NT2/D1 (cell line): ENCODE results near the gene ATP1A4.

ENCODE experiments used
- DNase-seq: peaks from one replicate; pipeline ENCODE4 v3.0.0-alpha.2; 2011; ENCODE audit warnings: low read depth, low spot score
- H3K27me3 ChIP-seq: 2 replicates; pipeline ENCODE4 v1.6.0; 2011; ENCODE audit warnings: mild to moderate bottlenecking; ENCODE audit not compliant: insufficient read length, insufficient read depth
- H3K36me3 ChIP-seq: 2 replicates; pipeline ENCODE4 v1.6.1; 2011; ENCODE audit warnings: mild to moderate bottlenecking, low read length, mixed read lengths; ENCODE audit not compliant: insufficient read depth, insufficient read length
- H3K4me1 ChIP-seq: 2 replicates; pipeline ENCODE4 v1.5.1; 2011; ENCODE audit not compliant: insufficient read depth, insufficient read length
- H3K4me3 ChIP-seq: 2 replicates; pipeline ENCODE4 v1.5.1; 2011; ENCODE audit warnings: low read depth; ENCODE audit not compliant: insufficient read length
- H3K9ac ChIP-seq: 2 replicates; pipeline ENCODE4 v1.6.0; 2011; ENCODE audit warnings: low read depth; ENCODE audit not compliant: insufficient read length
- H3K9me3 ChIP-seq: 2 replicates; pipeline ENCODE4 v1.5.1; 2011; ENCODE audit warnings: mild to moderate bottlenecking, low read length; ENCODE audit not compliant: insufficient read depth
- SUZ12 ChIP-seq: IDR thresholded peaks from 2 replicates; pipeline ENCODE4 v1.6.1; 2011; ENCODE audit not compliant: insufficient read length, insufficient read depth; ENCODE audit errors: extremely low read depth
- YY1 ChIP-seq: IDR thresholded peaks from 2 replicates; pipeline ENCODE4 v1.6.1; 2011; ENCODE audit not compliant: insufficient read length, insufficient read depth
- ZNF274 ChIP-seq: IDR thresholded peaks from 2 replicates; pipeline ENCODE4 v1.6.1; 2011; ENCODE audit warnings: mild to moderate bottlenecking, low read depth, low read length

Gene ATP1A4

GRCh38 chr1:160151303-160151702 is at the start of gene ATP1A4:
ATP1A4 (plus strand) TSS chr1:160151603; CDS start chr1:160152041, 438 bp downstream.
- Histone ChIP-seq H3K27me3 (no peaks in the 10 kb centered on the region), H3K36me3 (no peaks in the 10 kb centered on the region), H3K9me3 (no peaks in the 10 kb centered on the region), H3K9ac (no peak within 1 kb of the TSS), H3K4me1 (no peaks in the 10 kb centered on the region), H3K4me3 (no peak within 1 kb of the TSS)
- TF ChIP-seq SUZ12 (no peak), ZNF274 (no peak)
- no peak for DNase-seq

GRCh38 chr1:160101717-160102522 is 49.5 kb upstream of the ATP1A4 start:
- Histone ChIP-seq H3K9me3 (no peaks in the 10 kb centered on the region), H3K36me3 (no peaks in the 10 kb centered on the region), H3K4me3 (no peak overlapping the region), H3K9ac (no peak overlapping the region), H3K4me1 (peaks cover 30% of the 10 kb centered on the region), H3K27me3 (peaks cover 11% of the 10 kb centered on the region)
- no peak for DNase-seq
- TF ChIP-seq SUZ12 = no peak
- TF ChIP-seq ZNF274 = no peak
- no peak for TF ChIP-seq YY1

- Histone ChIP-seq H3K36me3 (no peaks in the 10 kb centered on the region), H3K4me1 (peaks cover 24% of the 10 kb centered on the region), H3K4me3 (no peak overlapping the region), H3K27me3 (peaks cover 11% of the 10 kb centered on the region), H3K9ac (no peak overlapping the region), H3K9me3 (no peaks in the 10 kb centered on the region)
- no peak for DNase-seq
- TF ChIP-seq ZNF274 (no peak), YY1 (no peak), SUZ12 (no peak)
These were observed 47.6 kb upstream of the ATP1A4 start for GRCh38 chr1:160103658-160104408.

GRCh38 chr1:160104486-160104885 is 46.9 kb upstream of the ATP1A4 start:
- peaks cover 26% of the 10 kb centered on the region for H3K4me1 ChIP-seq
- no peak for DNase-seq

GRCh38 chr1:160105155-160105554 is 46.2 kb upstream of the ATP1A4 start:
- Histone ChIP-seq H3K9ac (no peak overlapping the region), H3K4me1 (peaks cover 30% of the 10 kb centered on the region), H3K36me3 (no peaks in the 10 kb centered on the region), H3K9me3 (no peaks in the 10 kb centered on the region), H3K4me3 (no peak overlapping the region), H3K27me3 (peaks cover 1% of the 10 kb centered on the region)
- TF ChIP-seq YY1 = no peak
- no peak for TF ChIP-seq ZNF274
- no peak for TF ChIP-seq SUZ12
- DNase-seq = no peak

More at GRCh38 chr1:160104486-160104885, 46.9 kb upstream of the ATP1A4 start:
- Histone ChIP-seq H3K36me3 (no peaks in the 10 kb centered on the region), H3K27me3 (peaks cover 8% of the 10 kb centered on the region), H3K9ac (no peak overlapping the region), H3K4me3 (no peak overlapping the region), H3K9me3 (no peaks in the 10 kb centered on the region)
- no peak for TF ChIP-seq SUZ12
- TF ChIP-seq YY1 = no peak

- DNase-seq = no peak
- Histone ChIP-seq H3K27me3 (peaks cover 3% of the 10 kb centered on the region), H3K9ac (no peak overlapping the region), H3K9me3 (no peaks in the 10 kb centered on the region), H3K4me3 (no peak overlapping the region), H3K4me1 (peaks cover 26% of the 10 kb centered on the region), H3K36me3 (no peaks in the 10 kb centered on the region)
- TF ChIP-seq SUZ12 (no peak), ZNF274 (no peak), YY1 (no peak)
These were observed 43.9 kb upstream of the ATP1A4 start for GRCh38 chr1:160107512-160107911.
